Prostate gland (tissue), 2 donors: Measurements from ENCODE around the gene SMG6. TPM values are rescaled to one million over a fixed set of nuclear protein-coding genes. Genes with fewer than 3 reads are reported as not detected.
A peak's percentile ranks its signal among the peaks of the same experiment; 100 is the strongest.

Experiments
- DNase-seq: peaks from one replicate; pipeline ENCODE4 v3.0.0-alpha.2; 2019; ENCODE audit warnings: low spot score
- H3K27ac ChIP-seq, 2 donors: fragments of 200-600 bp; sonication (generic); 2 replicates each; pipeline ENCODE4 v1.5.1; 2017 to 2019
- H3K27me3 ChIP-seq: fragments of 200-600 bp; sonication (generic); replicated peaks from 2 replicates; pipeline ENCODE4 v1.5.1; 2019; ENCODE audit not compliant: insufficient read depth
- H3K36me3 ChIP-seq, 2 donors: fragments of 200-600 bp; sonication (generic); 1 replicate in 1 of 2; 2 replicates in 1 of 2; pipeline versions ENCODE4 v1.5.1 to v1.8.1; 2017 to 2019
- H3K4me1 ChIP-seq: fragments of 200-600 bp; sonication (generic); replicated peaks from 2 replicates; pipeline ENCODE4 v1.5.1; 2019
- H3K4me3 ChIP-seq, 2 donors: fragments of 200-600 bp; sonication (generic); 2 replicates each; pipeline ENCODE4 v1.5.1; 2017 to 2019
- H3K9me3 ChIP-seq: fragments of 200-600 bp; sonication (generic); 2 replicates; pipeline ENCODE4 v1.5.1; 2017
- CTCF ChIP-seq, 4 experiments: fragments of 200-600 bp in 2 of 4; fragments of 450-650 bp in 2 of 4; sonication (generic) in 2 of 4; IDR thresholded peaks; 1 replicate in 3 of 4; 2 replicates in 1 of 4; pipeline ENCODE4 v1.5.1; 2016 to 2019; ENCODE audit warnings: antibody characterized with exemption in 4 of 4, mild to moderate bottlenecking in 2 of 4, moderate library complexity in 2 of 4
- POLR2A ChIP-seq: fragments of 450-650 bp; IDR thresholded peaks from one replicate; pipeline ENCODE4 v1.6.1; 2016; ENCODE audit warnings: antibody characterized with exemption, mild to moderate bottlenecking
- POLR2AphosphoS5 ChIP-seq: sonication (generic); formaldehyde crosslinking; IDR thresholded peaks from one replicate; pipeline ENCODE4 v1.6.1; 2017; ENCODE audit warnings: antibody characterized with exemption
- WGBS: methylation state at CpG from one replicate; pipeline ENCODE4 v1.1.5; 2018; 5-methylcytosine and 5-hydroxymethylcytosine counted together
- intact Hi-C: fragments of 100-400 bp; cut with DNase I; formaldehyde crosslinking; loops from one replicate; pipeline ENCODE4 v1.14.2; 2022
- total RNA-seq, 2 donors: library from RNA; depleted of rRNA; stranded (reverse); fragments of >200 nt; gene quantifications; one replicate each; pipeline ENCODE4 v1.1.0, GENCODE V29; 2016

SMG6 gene
- total RNA-seq, 2 donors from 2014 or later, result 23.8 to 56.0 TPM

GRCh38 chr17:2090804-2091534, 212.6 kb downstream of the SMG6 start:
- peak in 1 of 4 experiments; percentile 29 for TF ChIP-seq CTCF (IDR thresholded peaks at IDR 0.05)
- TF ChIP-seq POLR2A, result no peak
- peak; percentile 30 for TF ChIP-seq POLR2AphosphoS5
- no peaks in the 10 kb centered on the region for H3K36me3 ChIP-seq
- no peaks in the 10 kb centered on the region for H3K27me3 ChIP-seq
- H3K4me3 ChIP-seq, result no peak overlapping the region
- peak overlapping the region; percentile 74 to 79 for H3K27ac ChIP-seq
- DNase-seq, result no peak
- intact Hi-C loops, result loop anchor here (5.0 kb wide), 1 partner anchor 34 kb away; the partner anchor contains the start of gene HIC1
- peaks cover 11% of the 10 kb centered on the region for H3K4me1 ChIP-seq
- H3K9me3 ChIP-seq, result no peaks in the 10 kb centered on the region
- WGBS, result 25% methylated on average over 2 of the region's 2 CpGs

DNA sequence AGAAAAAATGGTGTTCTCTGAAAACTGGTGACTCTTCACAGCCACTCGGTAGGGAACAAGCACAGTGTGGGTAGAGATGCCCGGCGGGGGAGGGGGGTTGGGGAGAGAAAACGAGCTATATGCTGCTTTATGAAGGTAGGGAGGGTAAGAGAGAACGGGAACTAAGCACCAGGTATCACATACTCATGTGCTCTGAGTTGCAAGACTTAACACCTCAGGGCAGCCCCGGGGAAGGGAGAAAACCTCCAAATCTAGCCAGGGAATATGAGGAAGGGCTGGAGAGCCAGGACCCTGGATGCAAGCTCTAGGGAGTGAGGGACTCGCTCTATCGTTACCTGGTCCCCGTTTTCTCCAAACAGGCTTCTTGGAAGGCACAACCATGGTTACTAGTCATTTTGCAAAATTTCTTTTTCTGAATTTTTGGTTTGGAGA, 213.4 kb downstream of the SMG6 start:
- 53% methylated on average over 9 of the region's 9 CpGs for whole genome bisulfite sequencing
- no peak for DNase-seq
- H3K4me3 ChIP-seq, result no peak overlapping the region
- peaks cover 15% of the 10 kb centered on the region for H3K4me1 ChIP-seq
- intact Hi-C loops, result loop anchor here (5.0 kb wide), 1 partner anchor 33 kb away; the partner anchor contains the start of gene HIC1
- TF ChIP-seq POLR2AphosphoS5 (no peak), POLR2A (no peak), CTCF (IDR thresholded peaks at IDR 0.05) (no peak)
- no peaks in the 10 kb centered on the region for H3K27me3 ChIP-seq
- H3K27ac ChIP-seq, result peak overlapping the region; percentile 74 to 79
- H3K36me3 ChIP-seq, result no peaks in the 10 kb centered on the region
- H3K9me3 ChIP-seq, result no peaks in the 10 kb centered on the region

GRCh38 chr17:2089021-2089422, 214.6 kb downstream of the SMG6 start:
- DNase-seq, result no peak
- 61% methylated on average over 8 of the region's 8 CpGs for WGBS
- no peaks in the 10 kb centered on the region for H3K9me3 ChIP-seq
- no peaks in the 10 kb centered on the region for H3K27me3 ChIP-seq
- peak overlapping the region; percentile 74 to 79 for H3K27ac ChIP-seq
- no peak for TF ChIP-seq POLR2AphosphoS5
- TF ChIP-seq CTCF (IDR thresholded peaks at IDR 0.05), result no peak
- TF ChIP-seq POLR2A, result no peak
- H3K36me3 ChIP-seq, result no peaks in the 10 kb centered on the region
- H3K4me3 ChIP-seq, result peak overlapping the region in 1 of 2 donors; percentile 5
- H3K4me1 ChIP-seq, result peaks cover 13% of the 10 kb centered on the region
- intact Hi-C loops, result no loop called here

DNA sequence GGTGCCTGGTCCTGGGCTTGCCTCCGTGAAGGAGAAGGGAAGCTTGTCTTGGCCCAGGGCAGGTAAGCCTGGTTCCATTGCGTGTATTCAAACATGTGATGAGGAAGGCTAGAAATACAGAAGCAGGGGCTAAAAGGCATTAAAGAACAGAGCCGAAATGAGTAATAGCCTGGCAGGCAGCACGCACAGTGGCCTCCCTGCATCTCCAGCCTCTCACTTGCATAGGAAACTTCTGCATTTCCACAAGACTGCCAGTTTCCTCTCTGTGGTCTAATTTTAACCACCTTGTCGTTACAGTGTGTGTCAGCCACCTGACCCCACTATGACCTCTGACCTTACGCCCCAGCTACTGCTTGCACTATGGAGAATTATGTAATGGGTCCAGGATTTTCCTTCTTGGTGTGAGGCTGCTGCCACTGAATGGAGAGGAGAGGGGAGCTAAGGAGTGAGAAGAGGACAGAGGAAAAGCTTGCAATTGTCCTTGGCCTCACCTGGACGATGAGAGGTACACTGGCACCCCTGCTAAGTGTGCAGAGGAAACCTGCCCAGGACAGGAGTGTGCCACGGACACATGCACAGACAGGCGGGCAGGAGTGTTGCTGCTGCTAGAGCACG, 215.9 kb downstream of the SMG6 start:
- TF ChIP-seq CTCF (IDR thresholded peaks at IDR 0.05), result no peak
- peak; percentile 29 for TF ChIP-seq POLR2AphosphoS5
- H3K4me3 ChIP-seq, result no peak overlapping the region
- no peaks in the 10 kb centered on the region for H3K36me3 ChIP-seq
- intact Hi-C loops, result no loop called here
- H3K4me1 ChIP-seq, result peaks cover 13% of the 10 kb centered on the region
- no peak for DNase-seq
- no peaks in the 10 kb centered on the region for H3K27me3 ChIP-seq
- H3K9me3 ChIP-seq, result no peaks in the 10 kb centered on the region
- H3K27ac ChIP-seq, result peak overlapping the region; percentile 27 to 69
- 62% methylated on average over 10 of the region's 10 CpGs for WGBS
